ENCODE data around the gene CSN2.

The CSN2 gene

DNA sequence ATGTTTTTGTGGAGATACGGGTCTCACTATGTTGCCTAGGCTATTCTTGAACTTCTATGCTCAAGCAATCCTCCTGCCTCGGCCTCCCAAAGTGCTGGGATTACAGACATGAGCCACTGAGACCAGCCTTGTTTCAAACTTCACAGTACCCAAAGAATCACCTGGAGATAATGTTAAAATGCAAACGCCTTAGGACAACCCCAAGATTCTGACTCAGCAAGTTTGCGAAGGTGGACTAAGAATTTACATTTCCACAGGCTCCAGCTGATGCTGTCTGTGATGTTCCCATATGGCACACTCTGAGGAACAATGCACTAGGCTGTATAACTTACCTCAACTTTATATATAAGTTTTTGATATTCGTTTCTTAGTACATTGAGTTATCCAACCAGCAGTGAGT, 29.3 kb upstream of the CSN2 start:
- in situ Hi-C loops (cut with MboI; ENCODE audit: low sequenced_read_pairs, unreplicated experiment), result no loop called here
- no peak for DNase-seq (ENCODE audit: low spot score)
- TF ChIP-seq, protein P1, sequence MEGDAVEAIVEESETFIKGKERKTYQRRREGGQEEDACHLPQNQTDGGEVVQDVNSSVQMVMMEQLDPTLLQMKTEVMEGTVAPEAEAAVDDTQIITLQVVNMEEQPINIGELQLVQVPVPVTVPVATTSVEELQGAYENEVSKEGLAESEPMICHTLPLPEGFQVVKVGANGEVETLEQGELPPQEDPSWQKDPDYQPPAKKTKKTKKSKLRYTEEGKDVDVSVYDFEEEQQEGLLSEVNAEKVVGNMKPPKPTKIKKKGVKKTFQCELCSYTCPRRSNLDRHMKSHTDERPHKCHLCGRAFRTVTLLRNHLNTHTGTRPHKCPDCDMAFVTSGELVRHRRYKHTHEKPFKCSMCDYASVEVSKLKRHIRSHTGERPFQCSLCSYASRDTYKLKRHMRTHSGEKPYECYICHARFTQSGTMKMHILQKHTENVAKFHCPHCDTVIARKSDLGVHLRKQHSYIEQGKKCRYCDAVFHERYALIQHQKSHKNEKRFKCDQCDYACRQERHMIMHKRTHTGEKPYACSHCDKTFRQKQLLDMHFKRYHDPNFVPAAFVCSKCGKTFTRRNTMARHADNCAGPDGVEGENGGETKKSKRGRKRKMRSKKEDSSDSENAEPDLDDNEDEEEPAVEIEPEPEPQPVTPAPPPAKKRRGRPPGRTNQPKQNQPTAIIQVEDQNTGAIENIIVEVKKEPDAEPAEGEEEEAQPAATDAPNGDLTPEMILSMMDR (IDR thresholded peaks at IDR 0.05; ENCODE audit: borderline replicate concordance, control extremely low read depth, extremely low read depth, insufficient read depth, missing control alignments), result no peak

DNA sequence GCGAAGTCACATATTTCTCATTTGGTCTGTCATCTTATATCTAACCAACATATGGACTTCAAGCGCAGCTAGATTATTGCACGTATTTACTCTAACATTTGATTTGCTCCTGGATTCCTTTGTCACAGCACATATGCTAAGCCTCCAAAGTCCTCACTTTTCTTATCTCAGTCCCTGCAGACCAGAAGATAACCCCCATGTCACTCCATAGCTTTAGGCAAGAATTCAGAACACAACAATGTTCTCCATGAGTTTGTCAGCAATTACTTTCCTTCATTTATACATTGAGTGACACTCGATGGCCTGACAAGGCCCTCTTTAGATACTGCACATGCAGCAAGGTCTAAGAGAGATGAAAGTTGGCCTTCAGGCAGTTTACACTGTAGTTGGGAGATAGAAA, 25.5 kb upstream of the CSN2 start:
- in situ Hi-C loops (cut with MboI; ENCODE audit: low sequenced_read_pairs, unreplicated experiment), result no loop called here
- TF ChIP-seq, protein P1 (IDR thresholded peaks at IDR 0.05; ENCODE audit: borderline replicate concordance, control extremely low read depth, extremely low read depth, insufficient read depth, missing control alignments), result no peak
- no peak for DNase-seq (ENCODE audit: low spot score)

DNA sequence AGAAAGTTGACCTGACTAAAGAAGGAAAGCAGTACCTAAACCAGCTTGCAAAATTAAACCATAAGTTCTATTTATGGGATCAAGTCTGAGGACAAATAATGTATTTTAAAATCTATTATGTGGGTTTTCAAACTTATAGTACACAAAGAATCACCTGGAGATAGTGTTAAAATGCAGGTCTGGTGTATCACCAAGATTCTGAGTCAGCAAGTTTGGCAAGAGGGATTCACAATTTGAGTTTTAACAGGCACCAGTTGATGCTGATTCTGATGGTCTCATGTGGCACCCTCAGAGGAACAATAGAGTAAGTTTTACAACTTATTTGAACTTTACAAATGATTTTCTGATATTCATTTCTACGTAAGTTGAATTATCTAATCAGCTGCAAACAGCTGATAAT, 21.1 kb upstream of the CSN2 start:
- TF ChIP-seq, protein P1 (IDR thresholded peaks at IDR 0.05; ENCODE audit: borderline replicate concordance, control extremely low read depth, extremely low read depth, insufficient read depth, missing control alignments), result no peak
- in situ Hi-C loops (cut with MboI; ENCODE audit: low sequenced_read_pairs, unreplicated experiment), result no loop called here
- DNase-seq (ENCODE audit: low spot score), result no peak

DNA sequence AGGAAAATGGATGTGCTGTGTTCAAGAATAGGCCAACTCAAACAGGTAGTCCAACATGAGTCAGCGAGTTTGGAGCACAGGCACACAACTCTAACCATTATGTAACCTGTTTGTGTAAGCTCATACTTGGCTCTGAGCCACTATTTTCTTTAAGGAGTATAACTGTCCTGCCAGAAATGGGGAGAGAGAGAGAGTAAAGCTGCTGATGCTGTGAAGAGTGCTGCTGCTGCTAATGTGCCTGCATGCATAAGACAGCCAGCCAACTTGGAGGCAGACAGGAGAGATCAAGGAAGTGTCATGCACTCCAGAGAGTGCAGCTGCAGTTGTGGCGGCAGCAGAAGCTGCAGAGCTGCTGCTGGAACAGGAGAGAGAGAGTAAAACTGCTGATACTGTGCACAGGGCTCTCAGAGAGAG, 18.5 kb upstream of the CSN2 start:
- DNase-seq (ENCODE audit: low spot score), result no peak
- in situ Hi-C loops (cut with MboI; ENCODE audit: low sequenced_read_pairs, unreplicated experiment), result no loop called here
- TF ChIP-seq, protein P1 (IDR thresholded peaks at IDR 0.05; ENCODE audit: borderline replicate concordance, control extremely low read depth, extremely low read depth, insufficient read depth, missing control alignments), result no peak

DNA sequence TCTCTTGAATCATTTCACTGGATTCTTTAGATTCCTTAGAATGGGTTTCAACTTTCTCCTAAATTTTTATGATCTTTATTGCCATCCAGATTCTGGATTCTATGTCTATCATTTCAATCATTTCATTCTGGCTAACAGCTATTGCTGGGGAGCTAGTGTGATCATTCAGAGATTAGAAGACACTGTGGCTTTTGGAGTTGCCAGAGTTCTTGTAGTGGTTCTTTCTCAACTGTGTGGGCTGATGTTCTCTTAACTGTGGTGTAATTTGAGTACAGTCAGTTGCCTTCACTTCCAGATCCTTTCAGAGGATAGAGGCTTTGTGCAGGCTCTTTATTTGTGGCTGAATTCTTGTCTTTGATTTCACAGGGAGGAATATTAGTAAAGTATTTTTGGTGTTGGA, 12.1 kb upstream of the CSN2 start:
- TF ChIP-seq, protein P1 (IDR thresholded peaks at IDR 0.05; ENCODE audit: borderline replicate concordance, control extremely low read depth, extremely low read depth, insufficient read depth, missing control alignments), result no peak
- in situ Hi-C loops (cut with MboI; ENCODE audit: low sequenced_read_pairs, unreplicated experiment), result no loop called here
- no peak for DNase-seq (ENCODE audit: low spot score)

DNA sequence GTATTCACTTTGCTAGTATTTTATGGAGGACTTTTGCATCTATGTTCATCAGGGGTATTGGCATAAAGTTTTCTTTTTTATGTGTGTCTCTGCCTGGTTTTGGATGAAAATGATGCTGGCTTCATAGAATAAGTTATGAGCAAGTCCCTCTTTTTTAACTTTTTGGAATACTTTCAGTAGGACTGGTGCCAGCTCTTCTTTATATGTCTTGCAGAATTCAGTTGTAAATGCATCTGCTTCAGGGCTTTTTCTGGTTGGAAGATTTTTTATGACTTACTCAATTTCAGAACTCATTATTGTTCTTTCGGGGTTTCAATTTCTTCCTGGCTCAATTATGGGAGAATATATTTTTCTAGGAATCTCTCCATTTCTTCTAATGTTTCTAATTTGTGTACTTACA, 9.1 kb upstream of the CSN2 start:
- in situ Hi-C loops (cut with MboI; ENCODE audit: low sequenced_read_pairs, unreplicated experiment), result no loop called here
- TF ChIP-seq, protein P1 (IDR thresholded peaks at IDR 0.05; ENCODE audit: borderline replicate concordance, control extremely low read depth, extremely low read depth, insufficient read depth, missing control alignments), result no peak
- DNase-seq (ENCODE audit: low spot score), result no peak

DNA sequence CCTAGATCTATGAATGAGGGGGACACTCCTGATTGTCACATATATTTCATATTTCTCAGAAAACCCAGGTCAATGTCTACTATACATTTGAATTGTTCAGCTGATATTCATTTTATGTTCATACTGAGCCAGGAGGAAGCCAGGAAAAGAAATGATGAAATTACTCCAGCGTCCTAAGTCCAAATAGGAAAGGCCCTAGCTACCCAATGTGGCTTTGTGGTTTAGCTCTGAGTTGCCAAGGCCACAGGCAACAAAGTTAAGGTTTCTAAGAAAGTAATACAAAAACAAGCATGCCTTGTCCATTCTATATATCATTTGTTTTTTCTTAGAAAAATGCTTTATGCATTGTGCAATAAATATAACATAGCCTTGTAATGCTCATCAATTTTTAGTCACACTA, 4.5 kb upstream of the CSN2 start:
- TF ChIP-seq, protein P1 (IDR thresholded peaks at IDR 0.05; ENCODE audit: borderline replicate concordance, control extremely low read depth, extremely low read depth, insufficient read depth, missing control alignments), result no peak

More for the DNA sequence above, 4.5 kb upstream of the CSN2 start:
- in situ Hi-C loops (cut with MboI; ENCODE audit: low sequenced_read_pairs, unreplicated experiment), result no loop called here
- DNase-seq (ENCODE audit: low spot score), result no peak

Measured in GM13976 (cell line).